H9 (cell line): ENCODE data around the gene SLC22A5. TPM values are rescaled to one million over a fixed set of nuclear protein-coding genes. Genes with fewer than 3 reads are reported as not detected.

Experiments
- DNase-seq: peaks from one replicate; pipeline ENCODE4 v3.0.0-alpha.2; 2017
- H2AFZ ChIP-seq: one replicate; pipeline ENCODE4 v1.6.1; 2013; ENCODE audit warnings: mild to moderate bottlenecking, low read length, control low read depth, moderate library complexity
- H2AK5ac ChIP-seq: 2 replicates; pipeline ENCODE4 v1.6.1; 2013; ENCODE audit warnings: low read length, control low read depth, mixed read lengths; ENCODE audit not compliant: insufficient read length
- H2BK120ac ChIP-seq: one replicate; pipeline ENCODE4 v1.6.1; 2013; ENCODE audit warnings: low read depth, mild to moderate bottlenecking, low read length, control low read depth, inconsistent platforms; ENCODE audit not compliant: poor library complexity, severe bottlenecking
- H2BK12ac ChIP-seq: 2 replicates; pipeline ENCODE4 v1.6.1; 2013; ENCODE audit warnings: low read length, control low read depth, mixed read lengths, low read depth; ENCODE audit not compliant: insufficient read length
- H2BK15ac ChIP-seq: 2 replicates; pipeline ENCODE4 v1.6.1; 2013; ENCODE audit warnings: low read depth, low read length, control low read depth
- H2BK20ac ChIP-seq: one replicate; pipeline ENCODE4 v1.6.1; 2013; ENCODE audit warnings: low read depth, mild to moderate bottlenecking, low read length, control low read depth, inconsistent platforms; ENCODE audit not compliant: poor library complexity, severe bottlenecking
- H2BK5ac ChIP-seq: 2 replicates; pipeline ENCODE4 v1.6.1; 2013; ENCODE audit warnings: low read length, control low read depth, mixed read lengths; ENCODE audit not compliant: insufficient read length
- H3K14ac ChIP-seq: 2 replicates; pipeline ENCODE4 v1.6.1; 2013; ENCODE audit warnings: low read length, control low read depth; ENCODE audit not compliant: insufficient read depth
- H3K18ac ChIP-seq: 2 replicates; pipeline ENCODE4 v1.6.1; 2013; ENCODE audit warnings: low read depth, mild to moderate bottlenecking, mixed read lengths, low read length, control low read depth; ENCODE audit not compliant: insufficient read length
- H3K23ac ChIP-seq: 2 replicates; pipeline ENCODE4 v1.6.1; 2013; ENCODE audit warnings: low read length, control low read depth, mixed read lengths, low read depth; ENCODE audit not compliant: insufficient read length
- H3K23me2 ChIP-seq: 2 replicates; pipeline ENCODE4 v1.6.1; 2013; ENCODE audit warnings: low read depth, mild to moderate bottlenecking, mixed read lengths, low read length, control low read depth; ENCODE audit not compliant: insufficient read length, poor library complexity, severe bottlenecking
- H3K27ac ChIP-seq: 2 replicates; pipeline ENCODE4 v1.5.1; 2013; ENCODE audit warnings: low read length, control low read depth, mixed read lengths, low read depth; ENCODE audit not compliant: insufficient read length
- H3K27me3 ChIP-seq: 2 replicates; pipeline ENCODE4 v1.6.1; 2013; ENCODE audit warnings: low read length, control low read depth, inconsistent platforms; ENCODE audit not compliant: insufficient read depth
- H3K4ac ChIP-seq: 2 replicates; pipeline ENCODE4 v1.6.1; 2013; ENCODE audit warnings: low read depth, mild to moderate bottlenecking, control low read depth, inconsistent platforms, low read length, moderate library complexity
- H3K4me1 ChIP-seq: 2 replicates; pipeline ENCODE4 v1.6.1; 2013; ENCODE audit warnings: low read length, control low read depth, inconsistent platforms; ENCODE audit not compliant: insufficient read depth
- H3K4me2 ChIP-seq: 2 replicates; pipeline ENCODE4 v1.6.1; 2013; ENCODE audit warnings: low read length, control low read depth, mixed read lengths; ENCODE audit not compliant: insufficient read length, insufficient read depth
- H3K56ac ChIP-seq: 2 replicates; pipeline ENCODE4 v1.6.1; 2013; ENCODE audit warnings: low read depth, mild to moderate bottlenecking, mixed read lengths, low read length, control low read depth; ENCODE audit not compliant: insufficient read length
- H3K79me1 ChIP-seq: 2 replicates; pipeline ENCODE4 v1.6.1; 2013; ENCODE audit warnings: low read depth, mild to moderate bottlenecking, moderate library complexity, low read length, control low read depth, inconsistent platforms; ENCODE audit not compliant: insufficient read depth, poor library complexity, severe bottlenecking
- H3K79me2 ChIP-seq: 2 replicates; pipeline ENCODE4 v1.6.1; 2013; ENCODE audit warnings: low read length, control low read depth, inconsistent platforms; ENCODE audit not compliant: insufficient read depth
- H3K9ac ChIP-seq: 2 replicates; pipeline ENCODE4 v1.6.1; 2013; ENCODE audit warnings: low read length, control low read depth, mixed read lengths; ENCODE audit not compliant: insufficient read length; ENCODE audit errors: extremely low read depth
- H3K9me3 ChIP-seq: one replicate; pipeline ENCODE4 v1.6.1; 2013; ENCODE audit warnings: low read depth, low read length, inconsistent platforms; ENCODE audit not compliant: control insufficient read depth
- H3T11ph ChIP-seq: one replicate; pipeline ENCODE4 v1.6.1; 2013; ENCODE audit warnings: mild to moderate bottlenecking, low read length, control low read depth, inconsistent platforms
- H4K20me1 ChIP-seq: one replicate; pipeline ENCODE4 v1.6.1; 2013; ENCODE audit not compliant: control insufficient read depth, insufficient read length, insufficient read depth
- H4K5ac ChIP-seq: 2 replicates; pipeline ENCODE4 v1.6.1; 2013; ENCODE audit warnings: low read depth, mild to moderate bottlenecking, mixed read lengths, low read length, control low read depth; ENCODE audit not compliant: insufficient read length
- H4K8ac ChIP-seq: replicated peaks from 2 replicates; pipeline ENCODE4 v1.6.1; 2013; ENCODE audit warnings: low read length, control low read depth, mixed read lengths, low read depth; ENCODE audit not compliant: insufficient read length
- H4K91ac ChIP-seq: 2 replicates; pipeline ENCODE4 v1.6.1; 2013; ENCODE audit warnings: low read depth, mild to moderate bottlenecking, moderate library complexity, mixed read lengths, low read length, control low read depth; ENCODE audit not compliant: insufficient read length
- H3K27ac Mint-ChIP-seq, 3 experiments: 2 replicates in 2 of 3; 3 replicates in 1 of 3; pipeline ENCODE4 v1.8.0; 2020 to 2021; ENCODE audit warnings: mixed read lengths in 3 of 3, mild to moderate bottlenecking in 1 of 3, moderate library complexity in 1 of 3
- H3K27me3 Mint-ChIP-seq: 2 replicates; pipeline ENCODE4 v1.8.0; 2021; ENCODE audit warnings: low read depth, mild to moderate bottlenecking, moderate library complexity, mixed read lengths
- H3K36me3 Mint-ChIP-seq, 3 experiments: 2 replicates in 2 of 3; 3 replicates in 1 of 3; pipeline ENCODE4 v1.8.0; 2020 to 2021; ENCODE audit warnings: low read depth in 3 of 3, mixed read lengths in 3 of 3; ENCODE audit not compliant: insufficient read depth in 1 of 3
- H3K4me1 Mint-ChIP-seq, 2 experiments: 2 replicates each; pipeline ENCODE4 v1.8.0; 2020; ENCODE audit warnings: mixed read lengths in 2 of 2
- H3K4me3 Mint-ChIP-seq, 2 experiments: 2 replicates in 1 of 2; 3 replicates in 1 of 2; pipeline ENCODE4 v1.8.0; 2020 to 2021; ENCODE audit warnings: mild to moderate bottlenecking in 2 of 2, mixed read lengths in 2 of 2, moderate library complexity in 1 of 2
- H3K9me3 Mint-ChIP-seq, 2 experiments: 2 replicates in 1 of 2; 3 replicates in 1 of 2; pipeline ENCODE4 v1.8.0; 2020; ENCODE audit warnings: mild to moderate bottlenecking in 2 of 2, mixed read lengths in 2 of 2, moderate library complexity in 1 of 2
- CTCF ChIP-seq: fragments of 200-600 bp; sonication (generic); conservative IDR thresholded peaks from 3 replicates; pipeline ENCODE4 v1.8.0; 2021; ENCODE audit warnings: antibody characterized with exemption, mild to moderate bottlenecking
- WGBS: extraction: QIAGEN DNeasy Blood & Tissue Kit; methylation state at CpG from one replicate; pipeline ENCODE4 v1.1.7; 2013; ENCODE audit warnings: missing lambda C conversion rate, low lambda C conversion rate, mixed read lengths; ENCODE audit not compliant: insufficient read length; ENCODE audit errors: extremely low coverage; 5-methylcytosine and 5-hydroxymethylcytosine counted together
- total RNA-seq: library from RNA; stranded (reverse); gene quantifications from 2 replicates; pipeline ENCODE4 v1.2.1, GENCODE V29; 2021

Gene SLC22A5
- total RNA-seq, 1 experiment from 2014 or later: 3.4 TPM

GRCh38 chr5:132433141-132433540 is 63.6 kb downstream of the SLC22A5 start:
- H3K4me1 Mint-ChIP-seq: peaks cover 17 to 24% of the 10 kb centered on the region in 2 experiments
- Histone ChIP-seq H3K4ac (no peak overlapping the region), H2BK120ac (no peak overlapping the region), H3K9ac (no peak overlapping the region), H4K91ac (no peak overlapping the region), H2BK12ac (no peak overlapping the region), H4K8ac (no peak overlapping the region), H3K27ac (no peak overlapping the region), H3K14ac (no peak overlapping the region), H2BK20ac (no peak overlapping the region), H3K9me3 (no peaks in the 10 kb centered on the region), H3T11ph (no peak overlapping the region), H2BK5ac (no peak overlapping the region), H3K4me2 (no peak overlapping the region), H2BK15ac (no peak overlapping the region), H3K23ac (no peak overlapping the region), H3K23me2 (no peaks in the 10 kb centered on the region), H4K5ac (no peak overlapping the region), H3K4me1 (no peaks in the 10 kb centered on the region; the same call in 1 of the 2 replicates), H2AFZ (no peak overlapping the region), H4K20me1 (no peaks in the 10 kb centered on the region), H3K56ac (no peak overlapping the region), H3K79me2 (no peaks in the 10 kb centered on the region), H3K27me3 (no peaks in the 10 kb centered on the region), H3K18ac (no peak overlapping the region), H2AK5ac (no peak overlapping the region), H3K79me1 (no peaks in the 10 kb centered on the region)
- no CpG with 5 or more reads among the region's 6 CpGs for WGBS
- H3K27ac Mint-ChIP-seq: no peak overlapping the region
- no peak for TF ChIP-seq CTCF
- H3K27me3 Mint-ChIP-seq: no peaks in the 10 kb centered on the region
- no peaks in the 10 kb centered on the region for H3K9me3 Mint-ChIP-seq
- no peak for DNase-seq
- no peaks in the 10 kb centered on the region for H3K36me3 Mint-ChIP-seq
- no peak overlapping the region for H3K4me3 Mint-ChIP-seq
